ENCODE data around the gene EHF.
A peak's percentile ranks its signal among the peaks of the same experiment; 100 is the strongest.

The EHF gene

GRCh38 chr11:34593085-34593484 lies 27.8 kb upstream of the EHF start:
- ChIA-PET POLR2A (ENCODE audit: low non-redundant PET) (no interaction called here), CTCF (no interaction called here)
- no peak overlapping the region for H3K27ac ChIP-seq
- no peak for TF ChIP-seq CTCF (conservative IDR thresholded peaks at IDR 0.05; ENCODE audit: low read depth)
- no peak for DNase-seq (ENCODE audit: low spot score)

GRCh38 chr11:34594603-34595002 lies 26.3 kb upstream of the EHF start:
- TF ChIP-seq CTCF (conservative IDR thresholded peaks at IDR 0.05; ENCODE audit: low read depth), result no peak
- ChIA-PET POLR2A (ENCODE audit: low non-redundant PET) (no interaction called here), CTCF (interaction anchor here (1.9 kb wide), 1 partner anchor 8 kb away, joined by 7 read pairs; no protein-coding TSS in a partner anchor)
- peak overlapping the region; percentile 38 for H3K27ac ChIP-seq
- no peak for DNase-seq (ENCODE audit: low spot score)

GRCh38 chr11:34595391-34595790 lies 25.5 kb upstream of the EHF start:
- POLR2A ChIA-PET (ENCODE audit: low non-redundant PET), result no interaction called here
- TF ChIP-seq CTCF (conservative IDR thresholded peaks at IDR 0.05; ENCODE audit: low read depth), result no peak
- H3K27ac ChIP-seq, result no peak overlapping the region
- no peak for DNase-seq (ENCODE audit: low spot score)
- CTCF ChIA-PET, result interaction anchor here (1.9 kb wide), 1 partner anchor 9 kb away, joined by 7 read pairs; no protein-coding TSS in a partner anchor

GRCh38 chr11:34595960-34596644 lies 24.8 kb upstream of the EHF start:
- no peak for TF ChIP-seq CTCF (conservative IDR thresholded peaks at IDR 0.05; ENCODE audit: low read depth)
- no peak for DNase-seq (ENCODE audit: low spot score)
- no peak overlapping the region for H3K27ac ChIP-seq
- ChIA-PET POLR2A (ENCODE audit: low non-redundant PET) (no interaction called here), CTCF (interaction anchor here (1.9 kb wide), 1 partner anchor 10 kb away, joined by 7 read pairs; no protein-coding TSS in a partner anchor)

GRCh38 chr11:34599406-34599945 lies 21.4 kb upstream of the EHF start:
- POLR2A ChIA-PET (ENCODE audit: low non-redundant PET), result no interaction called here
- CTCF ChIA-PET, result no interaction called here
- no peak for TF ChIP-seq CTCF (conservative IDR thresholded peaks at IDR 0.05; ENCODE audit: low read depth)
- peak overlapping the region; percentile 73 for H3K27ac ChIP-seq
- peak; percentile 93 for DNase-seq (ENCODE audit: low spot score)

GRCh38 chr11:34600339-34601084 lies 20.4 kb upstream of the EHF start:
- DNase-seq (ENCODE audit: low spot score), result peak; percentile 13
- TF ChIP-seq CTCF (conservative IDR thresholded peaks at IDR 0.05; ENCODE audit: low read depth), result no peak
- peak overlapping the region; percentile 73 for H3K27ac ChIP-seq
- ChIA-PET CTCF (interaction anchor here (1.3 kb wide), 1 partner anchor 14 kb away, joined by 3 read pairs; no protein-coding TSS in a partner anchor), POLR2A (ENCODE audit: low non-redundant PET) (no interaction called here)
